Osteoblast (primary cell): ENCODE results near the gene PCDH9. TPM values are rescaled to one million over a fixed set of nuclear protein-coding genes. Genes with fewer than 3 reads are reported as not detected.

Experiments
- DNase-seq: peaks from one replicate; pipeline ENCODE4 v3.0.0; 2011; ENCODE audit warnings: low spot score, mixed read lengths; ENCODE audit not compliant: insufficient read length; ENCODE audit errors: missing footprints
- H2AFZ ChIP-seq: 2 replicates; pipeline ENCODE4 v1.6.0; 2011; ENCODE audit warnings: mild to moderate bottlenecking, low read length
- H3K27ac ChIP-seq: 2 replicates; pipeline ENCODE4 v1.5.1; 2011; ENCODE audit warnings: mild to moderate bottlenecking, low read depth, low read length, moderate library complexity
- H3K27me3 ChIP-seq: 2 replicates; pipeline ENCODE4 v1.6.0; 2012; ENCODE audit warnings: mild to moderate bottlenecking, control low read depth, inconsistent platforms, low read length, moderate library complexity; ENCODE audit not compliant: insufficient read depth
- H3K36me3 ChIP-seq: 2 replicates; pipeline ENCODE4 v1.5.1; 2011; ENCODE audit warnings: mild to moderate bottlenecking, low read length, control low read depth, moderate library complexity; ENCODE audit not compliant: insufficient read depth
- H3K4me1 ChIP-seq: 2 replicates; pipeline ENCODE4 v1.5.1; 2011; ENCODE audit warnings: mild to moderate bottlenecking, low read length, control low read depth, moderate library complexity; ENCODE audit not compliant: insufficient read depth
- H3K4me2 ChIP-seq: 2 replicates; pipeline ENCODE4 v1.6.0; 2011; ENCODE audit warnings: mild to moderate bottlenecking, low read length; ENCODE audit not compliant: insufficient read depth
- H3K4me3 ChIP-seq: fragments of 200-600 bp; sonication (generic); 3 replicates; pipeline ENCODE4 v1.5.1; 2012; ENCODE audit warnings: mild to moderate bottlenecking, low read length, inconsistent platforms; ENCODE audit not compliant: insufficient read depth
- H3K79me2 ChIP-seq: 2 replicates; pipeline ENCODE4 v1.6.0; 2012; ENCODE audit warnings: mild to moderate bottlenecking, low read length, control low read depth, inconsistent platforms; ENCODE audit not compliant: insufficient read depth
- H3K9me3 ChIP-seq: 2 replicates; pipeline ENCODE4 v1.5.1; 2011; ENCODE audit warnings: low read depth, low read length, control low read depth
- H4K20me1 ChIP-seq: 2 replicates; pipeline ENCODE4 v1.6.0; 2012; ENCODE audit warnings: mild to moderate bottlenecking, low read length, control low read depth; ENCODE audit not compliant: insufficient read depth
- total RNA-seq: library from RNA; depleted of rRNA; stranded (reverse); fragments of >200 nt; gene quantifications from 2 replicates; pipeline ENCODE4 v1.2.3, GENCODE V29; 2012
- TF ChIP-seq, protein P1 (sequence below): IDR thresholded peaks from 2 replicates; pipeline ENCODE4 v1.5.1; 2011; ENCODE audit warnings: mild to moderate bottlenecking, low read depth, low read length, moderate library complexity; ENCODE audit errors: extremely low read depth

Gene PCDH9
- total RNA-seq, 1 donor, result 1.1 TPM

DNA sequence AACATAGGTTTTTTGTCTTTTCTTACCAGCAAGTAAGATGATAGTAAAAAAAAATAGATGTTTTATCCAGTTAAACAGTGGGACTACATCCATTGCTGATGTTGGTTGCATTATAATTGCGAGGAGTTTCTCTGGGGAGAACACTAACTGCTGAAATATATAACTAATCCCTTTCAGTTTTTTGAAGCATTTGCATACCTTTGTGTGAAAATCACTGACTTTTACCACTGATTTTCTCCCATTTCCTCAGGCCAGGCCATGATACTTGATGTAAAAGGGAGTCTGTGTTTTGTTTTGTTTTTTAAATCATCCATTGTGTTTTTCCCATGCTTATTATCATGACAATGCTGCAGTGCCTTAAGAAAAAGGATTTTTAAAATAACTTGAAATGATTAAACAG lies 699.5 kb downstream of the PCDH9 start:
- no peaks in the 10 kb centered on the region for H3K79me2 ChIP-seq
- H3K9me3 ChIP-seq, result no peaks in the 10 kb centered on the region
- H3K4me1 ChIP-seq, result peaks cover 18% of the 10 kb centered on the region
- TF ChIP-seq, protein P1, sequence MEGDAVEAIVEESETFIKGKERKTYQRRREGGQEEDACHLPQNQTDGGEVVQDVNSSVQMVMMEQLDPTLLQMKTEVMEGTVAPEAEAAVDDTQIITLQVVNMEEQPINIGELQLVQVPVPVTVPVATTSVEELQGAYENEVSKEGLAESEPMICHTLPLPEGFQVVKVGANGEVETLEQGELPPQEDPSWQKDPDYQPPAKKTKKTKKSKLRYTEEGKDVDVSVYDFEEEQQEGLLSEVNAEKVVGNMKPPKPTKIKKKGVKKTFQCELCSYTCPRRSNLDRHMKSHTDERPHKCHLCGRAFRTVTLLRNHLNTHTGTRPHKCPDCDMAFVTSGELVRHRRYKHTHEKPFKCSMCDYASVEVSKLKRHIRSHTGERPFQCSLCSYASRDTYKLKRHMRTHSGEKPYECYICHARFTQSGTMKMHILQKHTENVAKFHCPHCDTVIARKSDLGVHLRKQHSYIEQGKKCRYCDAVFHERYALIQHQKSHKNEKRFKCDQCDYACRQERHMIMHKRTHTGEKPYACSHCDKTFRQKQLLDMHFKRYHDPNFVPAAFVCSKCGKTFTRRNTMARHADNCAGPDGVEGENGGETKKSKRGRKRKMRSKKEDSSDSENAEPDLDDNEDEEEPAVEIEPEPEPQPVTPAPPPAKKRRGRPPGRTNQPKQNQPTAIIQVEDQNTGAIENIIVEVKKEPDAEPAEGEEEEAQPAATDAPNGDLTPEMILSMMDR, result no peak
- no peak overlapping the region for H3K4me3 ChIP-seq
- no peak overlapping the region for H3K4me2 ChIP-seq
- no peaks in the 10 kb centered on the region for H4K20me1 ChIP-seq
- H2AFZ ChIP-seq, result no peak overlapping the region
- no peak overlapping the region for H3K27ac ChIP-seq
- H3K36me3 ChIP-seq, result no peaks in the 10 kb centered on the region
- DNase-seq, result no peak
- H3K27me3 ChIP-seq, result no peaks in the 10 kb centered on the region

DNA sequence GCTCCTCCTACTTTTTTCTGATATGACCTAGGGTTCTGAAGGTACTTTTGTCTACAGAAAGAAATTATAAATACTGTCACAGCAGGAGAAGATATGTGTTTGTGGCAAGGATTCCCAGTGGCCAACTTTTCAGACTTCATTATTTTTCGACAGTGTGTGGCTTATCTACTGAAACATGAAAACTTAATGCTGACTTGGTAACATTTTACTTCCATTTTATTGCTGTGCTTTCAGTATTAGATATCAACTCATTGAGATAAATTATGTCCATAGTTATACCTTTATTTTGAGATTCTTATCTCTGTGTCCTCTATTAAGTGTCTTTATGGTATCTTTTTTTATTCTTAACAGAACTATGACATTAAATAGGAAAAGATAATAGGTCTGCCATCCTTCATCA lies 700.0 kb downstream of the PCDH9 start:
- Histone ChIP-seq H2AFZ (no peak overlapping the region), H3K36me3 (no peaks in the 10 kb centered on the region), H3K4me2 (no peak overlapping the region), H3K79me2 (no peaks in the 10 kb centered on the region), H3K27me3 (no peaks in the 10 kb centered on the region), H3K27ac (no peak overlapping the region), H3K4me3 (no peak overlapping the region), H3K9me3 (no peaks in the 10 kb centered on the region), H3K4me1 (peaks cover 18% of the 10 kb centered on the region), H4K20me1 (no peaks in the 10 kb centered on the region)
- TF ChIP-seq, protein P1, result no peak
- DNase-seq, result no peak

DNA sequence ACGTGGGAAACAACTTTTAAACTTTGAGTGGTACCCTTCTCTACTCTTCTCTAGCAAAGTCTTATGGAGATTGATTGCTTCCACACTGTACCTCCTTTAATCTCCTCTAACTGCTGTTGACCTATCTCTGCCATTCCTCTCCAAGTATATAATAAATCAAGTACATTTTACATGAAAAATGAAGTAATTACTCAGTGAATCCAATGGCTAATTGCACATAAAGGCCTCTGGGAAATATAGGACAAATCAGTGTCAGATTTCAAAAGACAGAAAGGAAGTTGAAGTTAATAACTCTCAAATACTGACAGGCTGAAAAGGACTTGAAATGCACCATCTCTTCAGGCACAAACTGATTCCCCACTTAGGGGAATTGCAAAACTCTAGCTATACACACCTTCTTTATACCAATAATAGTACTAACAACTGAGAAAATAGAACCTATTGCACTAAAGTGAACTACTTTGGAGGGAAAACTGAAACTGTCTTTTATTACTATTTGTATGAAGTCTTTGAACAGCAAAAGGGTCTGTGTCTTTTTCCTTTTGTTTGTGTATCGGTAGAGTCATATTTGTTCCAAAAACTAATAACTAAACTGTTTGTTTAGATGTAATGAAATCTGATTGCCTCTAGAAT lies 701.1 kb downstream of the PCDH9 start:
- DNase-seq, result no peak
- Histone ChIP-seq H3K4me2 (no peak overlapping the region), H3K4me1 (peaks cover 11% of the 10 kb centered on the region), H2AFZ (no peak overlapping the region), H3K36me3 (no peaks in the 10 kb centered on the region), H3K9me3 (no peaks in the 10 kb centered on the region), H3K27me3 (no peaks in the 10 kb centered on the region), H3K4me3 (no peak overlapping the region), H4K20me1 (no peaks in the 10 kb centered on the region), H3K27ac (no peak overlapping the region), H3K79me2 (no peaks in the 10 kb centered on the region)
- TF ChIP-seq, protein P1, result no peak

DNA sequence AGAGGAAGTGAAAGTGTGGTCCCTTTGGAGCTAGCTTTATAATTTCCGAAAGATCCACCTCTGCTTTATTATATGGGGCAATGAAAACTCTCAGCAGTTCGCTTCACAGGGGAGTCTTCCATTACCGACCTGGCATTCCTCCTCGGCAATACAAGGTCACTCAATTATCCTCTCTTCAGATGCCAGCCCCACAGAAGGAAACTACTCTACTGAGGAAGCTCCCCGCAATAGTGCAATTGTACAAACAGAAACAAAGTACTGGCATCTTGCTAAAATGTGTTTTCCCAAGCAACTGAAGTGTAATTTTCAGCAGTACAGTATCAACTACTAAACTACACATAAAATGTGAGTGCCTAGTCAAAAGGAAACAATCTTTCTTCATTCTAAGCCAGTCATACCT lies 702.0 kb downstream of the PCDH9 start:
- Histone ChIP-seq H3K9me3 (no peaks in the 10 kb centered on the region), H3K27ac (no peak overlapping the region), H3K27me3 (no peaks in the 10 kb centered on the region), H3K36me3 (no peaks in the 10 kb centered on the region), H3K4me2 (peak overlapping the region; percentile 45), H3K4me1 (peaks cover 6% of the 10 kb centered on the region), H3K4me3 (no peak overlapping the region), H4K20me1 (no peaks in the 10 kb centered on the region), H3K79me2 (no peaks in the 10 kb centered on the region), H2AFZ (peak overlapping the region; percentile 60)
- TF ChIP-seq, protein P1, result no peak
- no peak for DNase-seq
